ENCODE data around the gene TBC1D22A.

TBC1D22A gene

GRCh38 chr22:46893281-46894020 is 131.0 kb downstream of the TBC1D22A start:
- DNase-seq, result no peak

- DNase-seq, result peak; percentile 28
Measured at GRCh38 chr22:46894081-46894671, 131.7 kb downstream of the TBC1D22A start.

GRCh38 chr22:46894851-46895640 is 132.6 kb downstream of the TBC1D22A start:
- DNase-seq, result no peak

- no peak for DNase-seq
Measured at GRCh38 chr22:46895753-46896152, 133.3 kb downstream of the TBC1D22A start.

- DNase-seq, result no peak
Measured at GRCh38 chr22:46896166-46896565, 133.7 kb downstream of the TBC1D22A start.

GRCh38 chr22:46896568-46897245 is 134.3 kb downstream of the TBC1D22A start:
- DNase-seq, result no peak

GRCh38 chr22:46897246-46897623 is 134.8 kb downstream of the TBC1D22A start:
- DNase-seq, result no peak

GRCh38 chr22:46900549-46900948 is 138.1 kb downstream of the TBC1D22A start:
- no peak for DNase-seq

- no peak for DNase-seq
Measured at GRCh38 chr22:46902436-46902835, 140.0 kb downstream of the TBC1D22A start.

- no peak for DNase-seq
Measured at GRCh38 chr22:46902998-46903916, 140.8 kb downstream of the TBC1D22A start.

GRCh38 chr22:46905415-46905814 is 143.0 kb downstream of the TBC1D22A start:
- DNase-seq, result no peak

GRCh38 chr22:46905834-46906233 is 143.4 kb downstream of the TBC1D22A start:
- DNase-seq, result no peak

GRCh38 chr22:46906326-46907045 is 144.0 kb downstream of the TBC1D22A start:
- DNase-seq, result no peak

- no peak for DNase-seq
Measured at GRCh38 chr22:46907241-46908215, 145.1 kb downstream of the TBC1D22A start.

- DNase-seq, result no peak
Measured at GRCh38 chr22:46908641-46909107, 146.2 kb downstream of the TBC1D22A start.

- no peak for DNase-seq
Measured at GRCh38 chr22:46909237-46910030, 147.0 kb downstream of the TBC1D22A start.

GRCh38 chr22:46910624-46911023 is 148.2 kb downstream of the TBC1D22A start:
- DNase-seq, result no peak

- no peak for DNase-seq
Measured at GRCh38 chr22:46911346-46911745, 148.9 kb downstream of the TBC1D22A start.

- DNase-seq, result no peak
Measured at GRCh38 chr22:46913351-46913750, 150.9 kb downstream of the TBC1D22A start.
